ENCODE data around the gene LRP1B.

DNA sequence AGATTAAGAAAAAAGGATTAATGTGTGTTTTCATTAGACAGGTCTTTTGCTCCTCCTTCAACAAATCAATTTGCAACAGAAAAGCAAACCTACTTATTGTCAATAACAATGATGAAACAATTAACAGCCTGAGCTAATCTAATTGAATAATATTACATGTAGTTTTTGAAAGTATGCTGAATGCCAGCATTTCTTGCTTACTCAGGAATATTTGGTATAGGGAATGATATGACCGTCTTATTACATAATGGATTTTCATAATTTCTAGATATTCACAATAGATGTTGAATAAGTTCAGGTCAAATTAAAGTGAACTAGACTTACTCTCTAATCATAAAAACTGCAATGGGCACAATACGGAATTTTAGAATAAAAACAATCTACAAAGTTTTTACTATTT, 1856.9 kb downstream of the LRP1B start:
- TF ChIP-seq SIN3A (IDR thresholded peaks at IDR 0.05; ENCODE audit: borderline replicate concordance, low read depth, low read length) (no peak), SMC3 (IDR thresholded peaks at IDR 0.05; ENCODE audit: low read depth, low read length) (no peak), POLR2AphosphoS5 (IDR thresholded peaks at IDR 0.05; ENCODE audit: low read depth, low read length) (no peak), RAD21 (IDR thresholded peaks at IDR 0.05; ENCODE audit: low read length) (no peak), REST (IDR thresholded peaks at IDR 0.05; ENCODE audit: low read depth, low read length) (no peak), TAF1 (IDR thresholded peaks at IDR 0.05; ENCODE audit: borderline replicate concordance, low read depth, low read length) (no peak), MAX (IDR thresholded peaks at IDR 0.05; ENCODE audit: low read depth) (no peak), YY1 (IDR thresholded peaks at IDR 0.05; ENCODE audit: low read depth) (no peak)
- TF ChIP-seq, protein P1, sequence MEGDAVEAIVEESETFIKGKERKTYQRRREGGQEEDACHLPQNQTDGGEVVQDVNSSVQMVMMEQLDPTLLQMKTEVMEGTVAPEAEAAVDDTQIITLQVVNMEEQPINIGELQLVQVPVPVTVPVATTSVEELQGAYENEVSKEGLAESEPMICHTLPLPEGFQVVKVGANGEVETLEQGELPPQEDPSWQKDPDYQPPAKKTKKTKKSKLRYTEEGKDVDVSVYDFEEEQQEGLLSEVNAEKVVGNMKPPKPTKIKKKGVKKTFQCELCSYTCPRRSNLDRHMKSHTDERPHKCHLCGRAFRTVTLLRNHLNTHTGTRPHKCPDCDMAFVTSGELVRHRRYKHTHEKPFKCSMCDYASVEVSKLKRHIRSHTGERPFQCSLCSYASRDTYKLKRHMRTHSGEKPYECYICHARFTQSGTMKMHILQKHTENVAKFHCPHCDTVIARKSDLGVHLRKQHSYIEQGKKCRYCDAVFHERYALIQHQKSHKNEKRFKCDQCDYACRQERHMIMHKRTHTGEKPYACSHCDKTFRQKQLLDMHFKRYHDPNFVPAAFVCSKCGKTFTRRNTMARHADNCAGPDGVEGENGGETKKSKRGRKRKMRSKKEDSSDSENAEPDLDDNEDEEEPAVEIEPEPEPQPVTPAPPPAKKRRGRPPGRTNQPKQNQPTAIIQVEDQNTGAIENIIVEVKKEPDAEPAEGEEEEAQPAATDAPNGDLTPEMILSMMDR (IDR thresholded peaks at IDR 0.05) = no peak
